GM12892 (cell line): ENCODE results near the gene CYB5A.
"Not testable (repeated sequence)": the region's sequence is repeated elsewhere in the genome, so short reads cannot be mapped to it uniquely, and the experiment has no call there.

ENCODE experiments used
- POLR2A ChIP-seq: IDR thresholded peaks from 2 replicates; pipeline ENCODE4 v1.6.1; 2011; ENCODE audit warnings: low read depth, low read length, control low read depth
- TAF1 ChIP-seq: IDR thresholded peaks from 2 replicates; pipeline ENCODE4 v1.6.1; 2011; ENCODE audit warnings: low read depth, mild to moderate bottlenecking, control low read depth, low read length, borderline replicate concordance

DNA sequence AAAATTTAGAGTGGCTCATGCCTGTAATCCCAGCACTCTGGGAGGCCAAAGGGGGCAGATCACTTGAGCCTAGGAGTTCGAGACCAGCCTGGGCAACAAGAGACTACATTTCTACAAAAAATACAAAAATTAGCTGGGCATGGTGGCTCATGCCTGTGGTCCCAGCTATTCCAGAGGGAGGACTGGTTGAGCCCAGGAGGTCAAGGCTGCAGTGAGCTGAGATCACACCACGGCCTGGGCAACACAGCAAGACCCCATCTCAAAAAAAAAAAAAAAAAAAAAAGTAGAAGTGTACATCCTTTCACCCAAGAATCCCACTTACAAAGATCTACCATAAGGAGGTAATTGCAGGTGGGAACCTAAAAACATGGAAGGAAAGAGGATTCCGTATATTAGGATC is 6.2 kb downstream of the CYB5A start:
- not testable (repeated sequence) for TF ChIP-seq POLR2A, TAF1
